Measurements from ENCODE around the gene TAGAP. TPM values are rescaled to one million over a fixed set of nuclear protein-coding genes. Genes with fewer than 3 reads are reported as not detected.

The TAGAP gene
- total and polyA plus RNA-seq, 2 of the 8 experiments (the other 6 are each of a cell fraction or from before 2014, with no cell fraction given): not detected

DNA sequence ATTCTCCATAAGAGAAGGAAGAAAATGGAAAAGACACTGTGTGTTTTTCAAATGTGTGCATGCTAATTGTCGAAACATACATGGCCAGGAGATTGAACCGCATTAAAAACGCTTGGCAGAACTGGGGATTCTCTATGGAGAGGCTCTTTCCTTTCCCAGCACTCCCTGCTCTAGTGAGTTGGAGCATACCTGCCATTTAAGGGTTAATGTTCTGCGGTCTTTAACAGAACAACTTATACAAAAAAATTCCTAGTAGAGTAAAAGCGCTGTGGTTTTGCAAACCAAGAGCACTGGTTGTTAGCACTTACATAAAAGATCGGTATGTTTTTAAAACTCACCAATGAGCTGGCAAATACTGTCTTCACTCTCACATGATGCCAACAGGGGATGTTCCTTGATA, 1.5 kb downstream of the TAGAP start (continued):
- TF ChIP-seq, protein P1, sequence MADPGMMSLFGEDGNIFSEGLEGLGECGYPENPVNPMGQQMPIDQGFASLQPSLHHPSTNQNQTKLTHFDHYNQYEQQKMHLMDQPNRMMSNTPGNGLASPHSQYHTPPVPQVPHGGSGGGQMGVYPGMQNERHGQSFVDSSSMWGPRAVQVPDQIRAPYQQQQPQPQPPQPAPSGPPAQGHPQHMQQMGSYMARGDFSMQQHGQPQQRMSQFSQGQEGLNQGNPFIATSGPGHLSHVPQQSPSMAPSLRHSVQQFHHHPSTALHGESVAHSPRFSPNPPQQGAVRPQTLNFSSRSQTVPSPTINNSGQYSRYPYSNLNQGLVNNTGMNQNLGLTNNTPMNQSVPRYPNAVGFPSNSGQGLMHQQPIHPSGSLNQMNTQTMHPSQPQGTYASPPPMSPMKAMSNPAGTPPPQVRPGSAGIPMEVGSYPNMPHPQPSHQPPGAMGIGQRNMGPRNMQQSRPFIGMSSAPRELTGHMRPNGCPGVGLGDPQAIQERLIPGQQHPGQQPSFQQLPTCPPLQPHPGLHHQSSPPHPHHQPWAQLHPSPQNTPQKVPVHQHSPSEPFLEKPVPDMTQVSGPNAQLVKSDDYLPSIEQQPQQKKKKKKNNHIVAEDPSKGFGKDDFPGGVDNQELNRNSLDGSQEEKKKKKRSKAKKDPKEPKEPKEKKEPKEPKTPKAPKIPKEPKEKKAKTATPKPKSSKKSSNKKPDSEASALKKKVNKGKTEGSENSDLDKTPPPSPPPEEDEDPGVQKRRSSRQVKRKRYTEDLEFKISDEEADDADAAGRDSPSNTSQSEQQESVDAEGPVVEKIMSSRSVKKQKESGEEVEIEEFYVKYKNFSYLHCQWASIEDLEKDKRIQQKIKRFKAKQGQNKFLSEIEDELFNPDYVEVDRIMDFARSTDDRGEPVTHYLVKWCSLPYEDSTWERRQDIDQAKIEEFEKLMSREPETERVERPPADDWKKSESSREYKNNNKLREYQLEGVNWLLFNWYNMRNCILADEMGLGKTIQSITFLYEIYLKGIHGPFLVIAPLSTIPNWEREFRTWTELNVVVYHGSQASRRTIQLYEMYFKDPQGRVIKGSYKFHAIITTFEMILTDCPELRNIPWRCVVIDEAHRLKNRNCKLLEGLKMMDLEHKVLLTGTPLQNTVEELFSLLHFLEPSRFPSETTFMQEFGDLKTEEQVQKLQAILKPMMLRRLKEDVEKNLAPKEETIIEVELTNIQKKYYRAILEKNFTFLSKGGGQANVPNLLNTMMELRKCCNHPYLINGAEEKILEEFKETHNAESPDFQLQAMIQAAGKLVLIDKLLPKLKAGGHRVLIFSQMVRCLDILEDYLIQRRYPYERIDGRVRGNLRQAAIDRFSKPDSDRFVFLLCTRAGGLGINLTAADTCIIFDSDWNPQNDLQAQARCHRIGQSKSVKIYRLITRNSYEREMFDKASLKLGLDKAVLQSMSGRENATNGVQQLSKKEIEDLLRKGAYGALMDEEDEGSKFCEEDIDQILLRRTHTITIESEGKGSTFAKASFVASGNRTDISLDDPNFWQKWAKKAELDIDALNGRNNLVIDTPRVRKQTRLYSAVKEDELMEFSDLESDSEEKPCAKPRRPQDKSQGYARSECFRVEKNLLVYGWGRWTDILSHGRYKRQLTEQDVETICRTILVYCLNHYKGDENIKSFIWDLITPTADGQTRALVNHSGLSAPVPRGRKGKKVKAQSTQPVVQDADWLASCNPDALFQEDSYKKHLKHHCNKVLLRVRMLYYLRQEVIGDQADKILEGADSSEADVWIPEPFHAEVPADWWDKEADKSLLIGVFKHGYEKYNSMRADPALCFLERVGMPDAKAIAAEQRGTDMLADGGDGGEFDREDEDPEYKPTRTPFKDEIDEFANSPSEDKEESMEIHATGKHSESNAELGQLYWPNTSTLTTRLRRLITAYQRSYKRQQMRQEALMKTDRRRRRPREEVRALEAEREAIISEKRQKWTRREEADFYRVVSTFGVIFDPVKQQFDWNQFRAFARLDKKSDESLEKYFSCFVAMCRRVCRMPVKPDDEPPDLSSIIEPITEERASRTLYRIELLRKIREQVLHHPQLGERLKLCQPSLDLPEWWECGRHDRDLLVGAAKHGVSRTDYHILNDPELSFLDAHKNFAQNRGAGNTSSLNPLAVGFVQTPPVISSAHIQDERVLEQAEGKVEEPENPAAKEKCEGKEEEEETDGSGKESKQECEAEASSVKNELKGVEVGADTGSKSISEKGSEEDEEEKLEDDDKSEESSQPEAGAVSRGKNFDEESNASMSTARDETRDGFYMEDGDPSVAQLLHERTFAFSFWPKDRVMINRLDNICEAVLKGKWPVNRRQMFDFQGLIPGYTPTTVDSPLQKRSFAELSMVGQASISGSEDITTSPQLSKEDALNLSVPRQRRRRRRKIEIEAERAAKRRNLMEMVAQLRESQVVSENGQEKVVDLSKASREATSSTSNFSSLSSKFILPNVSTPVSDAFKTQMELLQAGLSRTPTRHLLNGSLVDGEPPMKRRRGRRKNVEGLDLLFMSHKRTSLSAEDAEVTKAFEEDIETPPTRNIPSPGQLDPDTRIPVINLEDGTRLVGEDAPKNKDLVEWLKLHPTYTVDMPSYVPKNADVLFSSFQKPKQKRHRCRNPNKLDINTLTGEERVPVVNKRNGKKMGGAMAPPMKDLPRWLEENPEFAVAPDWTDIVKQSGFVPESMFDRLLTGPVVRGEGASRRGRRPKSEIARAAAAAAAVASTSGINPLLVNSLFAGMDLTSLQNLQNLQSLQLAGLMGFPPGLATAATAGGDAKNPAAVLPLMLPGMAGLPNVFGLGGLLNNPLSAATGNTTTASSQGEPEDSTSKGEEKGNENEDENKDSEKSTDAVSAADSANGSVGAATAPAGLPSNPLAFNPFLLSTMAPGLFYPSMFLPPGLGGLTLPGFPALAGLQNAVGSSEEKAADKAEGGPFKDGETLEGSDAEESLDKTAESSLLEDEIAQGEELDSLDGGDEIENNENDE (IDR thresholded peaks at IDR 0.05; ENCODE audit: insufficient replicate concordance, low read length): no peak
- TF ChIP-seq CREB1 (IDR thresholded peaks at IDR 0.05): no peak
- no peak for TF ChIP-seq ASH2L (IDR thresholded peaks at IDR 0.05; ENCODE audit: low read length)
- no peak for TF ChIP-seq BCL11A (IDR thresholded peaks at IDR 0.05; ENCODE audit: low read depth in 2 of 2, low read length in 2 of 2)
